SU-DHL-6 (cell line): ENCODE results near the gene POLK.

ENCODE experiments used
- EZH2phosphoT487 ChIP-seq: fragments of 200-600 bp; sonication (generic), shearing (Covaris generic); conservative IDR thresholded peaks from 2 replicates; pipeline ENCODE4 v1.6.1; 2018; ENCODE audit warnings: mild to moderate bottlenecking, antibody characterized with exemption, low read length, moderate library complexity, mixed read lengths
- TF ChIP-seq, protein P1 (sequence below): fragments of 200-600 bp; sonication (generic); IDR thresholded peaks from one replicate; pipeline ENCODE4 v1.5.1; 2017; ENCODE audit warnings: antibody characterized with exemption, mild to moderate bottlenecking, low read length, moderate library complexity; ENCODE audit not compliant: insufficient read depth, poor library complexity, severe bottlenecking

DNA sequence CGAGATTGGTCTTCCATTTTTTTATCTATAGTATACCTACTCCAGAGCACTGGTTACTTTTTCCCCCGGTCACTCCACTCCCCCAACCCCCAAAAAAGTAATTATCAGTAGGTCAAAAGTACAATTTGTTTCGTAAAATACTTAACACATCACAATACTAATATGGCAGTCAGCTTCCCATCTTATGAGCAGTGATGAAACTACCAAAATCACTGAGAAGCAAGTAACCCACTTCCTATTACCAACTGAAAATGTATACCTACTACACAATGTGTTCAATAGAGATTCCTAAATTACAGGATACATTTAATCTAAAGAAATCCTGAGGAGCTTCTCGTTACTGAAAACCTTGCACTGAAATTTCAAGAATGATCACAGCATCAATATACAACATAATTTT, 2.1 kb upstream of the POLK start:
- TF ChIP-seq, protein P1, sequence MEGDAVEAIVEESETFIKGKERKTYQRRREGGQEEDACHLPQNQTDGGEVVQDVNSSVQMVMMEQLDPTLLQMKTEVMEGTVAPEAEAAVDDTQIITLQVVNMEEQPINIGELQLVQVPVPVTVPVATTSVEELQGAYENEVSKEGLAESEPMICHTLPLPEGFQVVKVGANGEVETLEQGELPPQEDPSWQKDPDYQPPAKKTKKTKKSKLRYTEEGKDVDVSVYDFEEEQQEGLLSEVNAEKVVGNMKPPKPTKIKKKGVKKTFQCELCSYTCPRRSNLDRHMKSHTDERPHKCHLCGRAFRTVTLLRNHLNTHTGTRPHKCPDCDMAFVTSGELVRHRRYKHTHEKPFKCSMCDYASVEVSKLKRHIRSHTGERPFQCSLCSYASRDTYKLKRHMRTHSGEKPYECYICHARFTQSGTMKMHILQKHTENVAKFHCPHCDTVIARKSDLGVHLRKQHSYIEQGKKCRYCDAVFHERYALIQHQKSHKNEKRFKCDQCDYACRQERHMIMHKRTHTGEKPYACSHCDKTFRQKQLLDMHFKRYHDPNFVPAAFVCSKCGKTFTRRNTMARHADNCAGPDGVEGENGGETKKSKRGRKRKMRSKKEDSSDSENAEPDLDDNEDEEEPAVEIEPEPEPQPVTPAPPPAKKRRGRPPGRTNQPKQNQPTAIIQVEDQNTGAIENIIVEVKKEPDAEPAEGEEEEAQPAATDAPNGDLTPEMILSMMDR, result no peak
- TF ChIP-seq EZH2phosphoT487, result no peak
